ENCODE data around the gene SLC22A2.

The SLC22A2 gene

GRCh38 chr6:160273750-160274149 lies 15.1 kb upstream of the SLC22A2 start:
- DNase-seq (ENCODE audit: low read depth, low spot score), result no peak

- DNase-seq (ENCODE audit: low read depth, low spot score), result no peak
Observed at GRCh38 chr6:160273196-160273595, 14.6 kb upstream of the SLC22A2 start.

- DNase-seq (ENCODE audit: low read depth, low spot score), result no peak
Observed at GRCh38 chr6:160272707-160273106, 14.1 kb upstream of the SLC22A2 start.

- no peak for DNase-seq (ENCODE audit: low read depth, low spot score)
Observed at GRCh38 chr6:160270347-160270746, 11.7 kb upstream of the SLC22A2 start.

- no peak for DNase-seq (ENCODE audit: low read depth, low spot score)
Observed at GRCh38 chr6:160269771-160270170, 11.2 kb upstream of the SLC22A2 start.

GRCh38 chr6:160269023-160269521 lies 10.5 kb upstream of the SLC22A2 start:
- DNase-seq (ENCODE audit: low read depth, low spot score), result no peak

- no peak for DNase-seq (ENCODE audit: low read depth, low spot score)
Observed at GRCh38 chr6:160267102-160267501, 8.5 kb upstream of the SLC22A2 start.

- DNase-seq (ENCODE audit: low read depth, low spot score), result no peak
Observed at GRCh38 chr6:160265869-160266476, 7.4 kb upstream of the SLC22A2 start.

- DNase-seq (ENCODE audit: low read depth, low spot score), result no peak
Observed at GRCh38 chr6:160264061-160264612, 5.5 kb upstream of the SLC22A2 start.

GRCh38 chr6:160263196-160263939 lies 4.7 kb upstream of the SLC22A2 start:
- DNase-seq (ENCODE audit: low read depth, low spot score), result no peak

- no peak for DNase-seq (ENCODE audit: low read depth, low spot score)
Observed at GRCh38 chr6:160261991-160262680, 3.5 kb upstream of the SLC22A2 start.

GRCh38 chr6:160260803-160261450 lies 2.3 kb upstream of the SLC22A2 start:
- no peak for DNase-seq (ENCODE audit: low read depth, low spot score)

- no peak for DNase-seq (ENCODE audit: low read depth, low spot score)
Observed at GRCh38 chr6:160260367-160260766, 1.7 kb upstream of the SLC22A2 start.

- no peak for DNase-seq (ENCODE audit: low read depth, low spot score)
Observed at GRCh38 chr6:160259598-160259997, 977 bp upstream of the SLC22A2 start.

GRCh38 chr6:160259143-160259425 lies 463 bp upstream of the SLC22A2 start:
- no peak for DNase-seq (ENCODE audit: low read depth, low spot score)

GRCh38 chr6:160256445-160256844 lies 2.2 kb downstream of the SLC22A2 start:
- DNase-seq (ENCODE audit: low read depth, low spot score), result no peak

- DNase-seq (ENCODE audit: low read depth, low spot score), result no peak
Observed at GRCh38 chr6:160254467-160255312, 3.9 kb downstream of the SLC22A2 start.

- no peak for DNase-seq (ENCODE audit: low read depth, low spot score)
Observed at GRCh38 chr6:160253714-160254113, 4.9 kb downstream of the SLC22A2 start.

GRCh38 chr6:160253292-160253691 lies 5.3 kb downstream of the SLC22A2 start:
- no peak for DNase-seq (ENCODE audit: low read depth, low spot score)

GRCh38 chr6:160252073-160252813 lies 6.4 kb downstream of the SLC22A2 start:
- DNase-seq (ENCODE audit: low read depth, low spot score), result no peak

Data from brain pericyte (primary cell).